GM23338 (cell line): Measurements from ENCODE around the gene HRAS. TPM values are rescaled to one million over a fixed set of nuclear protein-coding genes. Genes with fewer than 3 reads are reported as not detected.

Source experiments
- ATAC-seq: fragments of 200-7000 bp; cut with Tn5 transposase; 3 replicates; pipeline ENCODE4 v1.9.1; 2020
- DNase-seq: peaks from one replicate; pipeline ENCODE4 v3.0.0-alpha.2; 2015; ENCODE audit warnings: low spot score
- H2AFZ ChIP-seq: fragments of 200-600 bp; sonication (generic); 2 replicates; pipeline ENCODE4 v1.8.0; 2016; ENCODE audit warnings: antibody characterized with exemption, mild to moderate bottlenecking, moderate library complexity
- H3F3A ChIP-seq: fragments of 200-600 bp; sonication (generic); replicated peaks from 2 replicates; pipeline ENCODE4 v1.8.0; 2017; ENCODE audit warnings: antibody characterized with exemption, mixed run types, low read depth
- H3K27ac ChIP-seq: fragments of 200-600 bp; sonication (generic); 2 replicates; pipeline ENCODE4 v1.6.1; 2016; ENCODE audit warnings: low read depth
- H3K27me3 ChIP-seq: fragments of 200-600 bp; sonication (generic); 2 replicates; pipeline ENCODE4 v1.8.0; 2016; ENCODE audit warnings: mild to moderate bottlenecking, mixed run types, moderate library complexity; ENCODE audit not compliant: insufficient read depth
- H3K36me3 ChIP-seq: fragments of 200-600 bp; sonication (generic); 2 replicates; pipeline ENCODE4 v1.8.0; 2016; ENCODE audit warnings: mild to moderate bottlenecking; ENCODE audit not compliant: insufficient read depth
- H3K4me1 ChIP-seq: fragments of 200-600 bp; sonication (generic); 2 replicates; pipeline ENCODE4 v1.8.0; 2016; ENCODE audit warnings: mild to moderate bottlenecking, moderate library complexity; ENCODE audit not compliant: insufficient read depth
- H3K4me2 ChIP-seq: fragments of 200-600 bp; sonication (generic); 2 replicates; pipeline ENCODE4 v1.7.1; 2017; ENCODE audit warnings: mixed run types
- H3K4me3 ChIP-seq: fragments of 200-600 bp; sonication (generic); 2 replicates; pipeline ENCODE4 v1.6.1; 2016; ENCODE audit warnings: mixed run types
- H3K79me2 ChIP-seq: fragments of 200-600 bp; sonication (generic); replicated peaks from 2 replicates; pipeline ENCODE4 v1.8.0; 2017; ENCODE audit warnings: mild to moderate bottlenecking; ENCODE audit not compliant: insufficient read depth
- H3K9me2 ChIP-seq: fragments of 200-600 bp; sonication (generic); 2 replicates; pipeline ENCODE4 v1.8.0; 2017; ENCODE audit not compliant: insufficient read depth
- H4K20me1 ChIP-seq: fragments of 200-600 bp; sonication (generic); replicated peaks from 2 replicates; pipeline ENCODE4 v1.8.0; 2017; ENCODE audit warnings: mild to moderate bottlenecking; ENCODE audit not compliant: insufficient read depth
- H3K27ac Mint-ChIP-seq: 2 replicates; pipeline ENCODE4 v1.8.0; 2020; ENCODE audit warnings: inconsistent platforms, mild to moderate bottlenecking, moderate library complexity, mixed read lengths
- H3K27me3 Mint-ChIP-seq: 3 replicates; pipeline ENCODE4 v1.8.0; 2022; ENCODE audit warnings: low read depth, mild to moderate bottlenecking, moderate library complexity, mixed read lengths, inconsistent platforms; ENCODE audit not compliant: insufficient read depth, poor library complexity
- H3K36me3 Mint-ChIP-seq: 3 replicates; pipeline ENCODE4 v1.8.0; 2021; ENCODE audit warnings: low read depth, mild to moderate bottlenecking, inconsistent platforms, moderate library complexity, mixed read lengths
- H3K4me1 Mint-ChIP-seq: 3 replicates; pipeline ENCODE4 v1.8.0; 2020; ENCODE audit warnings: mild to moderate bottlenecking, inconsistent platforms, mixed read lengths
- H3K4me3 Mint-ChIP-seq: 3 replicates; pipeline ENCODE4 v1.8.0; 2021; ENCODE audit warnings: moderate library complexity, mild to moderate bottlenecking, inconsistent platforms, mixed read lengths
- H3K9me3 Mint-ChIP-seq: 3 replicates; pipeline ENCODE4 v1.8.0; 2020; ENCODE audit warnings: moderate library complexity, mild to moderate bottlenecking, inconsistent platforms, mixed read lengths
- CREB1 ChIP-seq: fragments of 250-450 bp; sonication (Bioruptor Pico); IDR thresholded peaks from 2 replicates; pipeline ENCODE4 v1.5.0; 2020; ENCODE audit warnings: low read depth, mild to moderate bottlenecking, moderate library complexity
- CTCF ChIP-seq, 2 experiments: fragments of 200-600 bp in 1 of 2; sonication (generic) in 1 of 2; conservative IDR thresholded peaks; 2 replicates each; pipeline versions ENCODE4 v1.5.1 to v1.6.1; 2016 to 2017; ENCODE audit warnings: antibody characterized with exemption in 2 of 2, low read depth in 2 of 2, mild to moderate bottlenecking in 2 of 2, moderate library complexity in 1 of 2
- EZH2phosphoT487 ChIP-seq: fragments of 200-600 bp; sonication (generic); IDR thresholded peaks from one replicate; pipeline ENCODE4 v1.8.1; 2018; ENCODE audit warnings: antibody characterized with exemption; ENCODE audit not compliant: unreplicated experiment
- JUNB ChIP-seq: IDR thresholded peaks from one replicate; pipeline ENCODE4 v1.6.1; 2016; ENCODE audit warnings: antibody characterized with exemption; ENCODE audit not compliant: unreplicated experiment
- NANOG ChIP-seq: IDR thresholded peaks from 2 replicates; pipeline ENCODE4 v1.6.1; 2016; ENCODE audit warnings: antibody characterized with exemption, borderline replicate concordance
- POLR2AphosphoS5 ChIP-seq: IDR thresholded peaks from 2 replicates; pipeline ENCODE4 v1.6.1; 2016; ENCODE audit warnings: antibody characterized with exemption, low read depth
- STAT1 ChIP-seq: IDR thresholded peaks from one replicate; pipeline ENCODE4 v1.6.1; 2016; ENCODE audit warnings: antibody characterized with exemption; ENCODE audit not compliant: unreplicated experiment
- ZNF114 ChIP-seq: fragments of 250-450 bp; sonication (Bioruptor Pico); IDR thresholded peaks from 2 replicates; pipeline ENCODE4 v1.5.0; 2020; ENCODE audit warnings: mild to moderate bottlenecking, moderate library complexity
- ZNF331 ChIP-seq: fragments of 250-450 bp; sonication (Bioruptor Pico); IDR thresholded peaks from 2 replicates; pipeline ENCODE4 v1.5.0; 2020; ENCODE audit warnings: low read depth, mild to moderate bottlenecking, moderate library complexity
- ZNF462 ChIP-seq: fragments of 250-450 bp; sonication (Bioruptor Pico); IDR thresholded peaks from 2 replicates; pipeline ENCODE4 v1.5.0; 2020; ENCODE audit warnings: mild to moderate bottlenecking, moderate library complexity
- polyA plus RNA-seq: library from polyadenylated mRNA; unstranded; fragments of >200 nt; fragmentation: Nextera tagmentation; extraction: Ambion mirVana; gene quantifications from 2 replicates; pipeline ENCODE4 v1.2.1, GENCODE V29; 2016
- total RNA-seq: library from RNA; depleted of rRNA; stranded (reverse); fragments of >200 nt; shearing (Covaris generic); gene quantifications from 2 replicates; pipeline ENCODE4 v1.2.3, GENCODE V29; 2014
- TF ChIP-seq, protein P1 (sequence below): IDR thresholded peaks from 2 replicates; pipeline ENCODE4 v1.6.1; 2016; ENCODE audit warnings: antibody characterized with exemption

HRAS gene
- total and polyA plus RNA-seq, 2 experiments from 2014 or later, result 37.9 to 48.7 TPM

DNA sequence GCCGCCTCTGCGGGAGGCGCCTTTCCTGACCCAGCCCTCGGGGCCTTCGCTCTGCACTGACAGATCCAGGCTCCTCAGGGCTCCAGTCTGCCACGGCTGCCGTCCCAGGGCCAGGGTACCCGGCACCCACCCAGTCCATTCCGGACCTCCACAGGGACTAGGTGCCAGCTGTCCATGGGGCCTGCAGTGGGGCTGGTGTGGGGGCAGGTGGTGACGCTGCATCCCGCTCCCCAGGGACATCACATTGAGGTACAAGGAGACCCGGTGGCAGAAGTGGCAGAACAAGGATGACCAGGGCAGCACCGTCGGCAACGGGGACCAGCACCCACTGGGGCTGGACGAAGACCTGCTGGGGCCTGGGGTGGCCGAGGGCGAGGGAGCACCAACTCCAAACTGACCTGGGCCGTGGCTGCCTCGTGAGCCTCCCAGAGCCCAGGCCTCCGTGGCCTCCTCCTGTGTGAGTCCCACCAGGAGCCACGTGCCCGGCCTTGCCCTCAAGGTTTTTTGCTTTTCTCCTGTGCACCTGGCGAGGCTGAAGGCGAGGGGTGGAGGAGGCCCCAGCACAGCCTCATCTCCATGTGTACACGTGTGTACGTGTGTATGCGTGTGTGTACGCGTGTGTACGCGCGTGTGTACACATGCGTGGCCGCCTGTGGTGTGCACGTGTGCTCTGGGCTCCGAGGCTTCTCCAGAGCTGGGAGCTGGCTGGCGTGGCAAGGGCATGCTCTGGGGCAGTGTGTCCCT is 45.0 kb downstream of the HRAS start:
- Histone ChIP-seq H2AFZ (no peak overlapping the region), H3K4me1 (no peaks in the 10 kb centered on the region), H3F3A (no peaks in the 10 kb centered on the region), H3K4me3 (no peak overlapping the region), H3K4me2 (no peak overlapping the region), H3K27ac (no peak overlapping the region), H3K27me3 (no peaks in the 10 kb centered on the region), H3K79me2 (no peaks in the 10 kb centered on the region), H3K36me3 (no peaks in the 10 kb centered on the region), H4K20me1 (no peaks in the 10 kb centered on the region), H3K9me2 (no peaks in the 10 kb centered on the region)
- TF ChIP-seq ZNF462 (CRISPR knock-in tag), result no peak
- no peak for TF ChIP-seq ZNF331 (CRISPR knock-in tag)
- Mint-ChIP-seq H3K27ac (no peak overlapping the region), H3K4me1 (no peaks in the 10 kb centered on the region), H3K9me3 (peaks cover 2% of the 10 kb centered on the region; the same call in 1 of the 3 replicates), H3K36me3 (peaks cover 11% of the 10 kb centered on the region), H3K27me3 (peaks cover 9% of the 10 kb centered on the region), H3K4me3 (no peak overlapping the region)
- ATAC-seq, result no peak
- DNase-seq, result no peak

DNA sequence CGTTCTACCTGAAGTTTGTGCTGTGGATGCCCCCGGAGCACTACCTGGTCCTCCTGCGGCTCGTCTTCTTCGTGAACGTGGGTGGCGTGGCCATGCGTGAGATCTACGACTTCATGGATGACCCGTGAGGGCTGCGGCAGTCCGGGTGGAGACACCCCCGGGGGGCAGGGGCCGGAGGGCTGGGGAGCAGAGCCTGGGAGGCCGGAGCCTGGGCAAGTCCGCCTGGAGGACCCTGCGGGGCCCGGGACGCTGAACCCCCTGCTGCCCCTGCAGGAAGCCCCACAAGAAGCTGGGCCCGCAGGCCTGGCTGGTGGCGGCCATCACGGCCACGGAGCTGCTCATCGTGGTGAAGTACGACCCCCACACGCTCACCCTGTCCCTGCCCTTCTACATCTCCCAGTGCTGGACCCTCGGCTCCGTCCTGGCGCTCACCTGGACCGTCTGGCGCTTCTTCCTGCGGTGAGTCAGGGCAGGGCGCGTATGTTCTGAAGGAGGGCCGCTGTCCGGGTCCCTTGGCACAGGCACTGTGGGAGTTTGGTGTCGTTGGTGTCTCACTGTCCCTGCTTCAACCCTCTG is 45.7 kb downstream of the HRAS start:
- H3K36me3 ChIP-seq, result no peaks in the 10 kb centered on the region
- H3K4me3 ChIP-seq, result no peak overlapping the region
- H3K36me3 Mint-ChIP-seq, result peaks cover 6% of the 10 kb centered on the region
- no peak overlapping the region for H3K4me2 ChIP-seq
- no peak overlapping the region for H3K27ac Mint-ChIP-seq
- H3F3A ChIP-seq, result no peaks in the 10 kb centered on the region
- no peaks in the 10 kb centered on the region for H4K20me1 ChIP-seq
- no peak overlapping the region for H3K4me3 Mint-ChIP-seq
- no peaks in the 10 kb centered on the region for H3K4me1 Mint-ChIP-seq
- no peak overlapping the region for H2AFZ ChIP-seq
- no peaks in the 10 kb centered on the region for H3K79me2 ChIP-seq
- H3K9me3 Mint-ChIP-seq, result no peaks in the 10 kb centered on the region; the same call in 2 of the 3 replicates
- H3K27me3 Mint-ChIP-seq, result peaks cover 9% of the 10 kb centered on the region
- DNase-seq (no peak), ATAC-seq (no peak)
- H3K9me2 ChIP-seq, result no peaks in the 10 kb centered on the region
- no peaks in the 10 kb centered on the region for H3K27me3 ChIP-seq
- no peaks in the 10 kb centered on the region for H3K4me1 ChIP-seq
- no peak overlapping the region for H3K27ac ChIP-seq
- no peak for TF ChIP-seq JUNB
- TF ChIP-seq ZNF114 (CRISPR knock-in tag), result no peak
- no peak for TF ChIP-seq NANOG
- TF ChIP-seq CREB1 (CRISPR knock-in tag), result no peak
- TF ChIP-seq EZH2phosphoT487, result no peak
- no peak for TF ChIP-seq STAT1
- TF ChIP-seq POLR2AphosphoS5, result no peak
- no peak for TF ChIP-seq ZNF331 (CRISPR knock-in tag)
- TF ChIP-seq, protein P1, sequence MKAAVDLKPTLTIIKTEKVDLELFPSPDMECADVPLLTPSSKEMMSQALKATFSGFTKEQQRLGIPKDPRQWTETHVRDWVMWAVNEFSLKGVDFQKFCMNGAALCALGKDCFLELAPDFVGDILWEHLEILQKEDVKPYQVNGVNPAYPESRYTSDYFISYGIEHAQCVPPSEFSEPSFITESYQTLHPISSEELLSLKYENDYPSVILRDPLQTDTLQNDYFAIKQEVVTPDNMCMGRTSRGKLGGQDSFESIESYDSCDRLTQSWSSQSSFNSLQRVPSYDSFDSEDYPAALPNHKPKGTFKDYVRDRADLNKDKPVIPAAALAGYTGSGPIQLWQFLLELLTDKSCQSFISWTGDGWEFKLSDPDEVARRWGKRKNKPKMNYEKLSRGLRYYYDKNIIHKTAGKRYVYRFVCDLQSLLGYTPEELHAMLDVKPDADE, result no peak
- no peak for TF ChIP-seq CTCF (conservative IDR thresholded peaks at IDR 0.05; ENCODE audit: low read depth in 2 of 2)
